Neural cell (in vitro differentiated cells): Measurements from ENCODE around the gene TAC4. TPM values are rescaled to one million over a fixed set of nuclear protein-coding genes. Genes with fewer than 3 reads are reported as not detected.

ENCODE experiments used
- H2AFZ ChIP-seq: fragments of 200-600, 300-800 bp; sonication (generic), shearing (Covaris generic); 2 replicates; pipeline ENCODE4 v1.6.0; 2014; ENCODE audit warnings: low read depth, mild to moderate bottlenecking, antibody characterized with exemption, low read length, moderate library complexity
- H3F3A ChIP-seq: fragments of 200-600 bp; shearing (Covaris generic); 2 replicates; pipeline ENCODE4 v1.6.1; 2016; ENCODE audit warnings: mild to moderate bottlenecking, moderate library complexity, mixed read lengths, antibody characterized with exemption, low read length; ENCODE audit not compliant: insufficient read depth, poor library complexity, severe bottlenecking
- H3K27ac ChIP-seq: fragments of 200-600, 300-800 bp; sonication (generic), shearing (Covaris generic); 2 replicates; pipeline ENCODE4 v1.5.1; 2014; ENCODE audit warnings: mild to moderate bottlenecking, low read length, moderate library complexity
- H3K27me3 ChIP-seq: fragments of 300-800, 200-600 bp; sonication (generic), shearing (Covaris generic); 2 replicates; pipeline ENCODE4 v1.6.0; 2014; ENCODE audit warnings: mild to moderate bottlenecking, low read depth, low read length, moderate library complexity; ENCODE audit not compliant: insufficient read depth
- H3K36me3 ChIP-seq: fragments of 300-800, 200-600 bp; sonication (generic), shearing (Covaris generic); 2 replicates; pipeline ENCODE4 v1.5.1; 2014; ENCODE audit warnings: mild to moderate bottlenecking, antibody characterized with exemption, low read length, moderate library complexity; ENCODE audit not compliant: insufficient read depth
- H3K4me2 ChIP-seq: fragments of 300-800, 200-600 bp; sonication (generic), shearing (Covaris generic); 2 replicates; pipeline ENCODE4 v1.6.0; 2014; ENCODE audit warnings: mild to moderate bottlenecking, low read length
- H3K4me3 ChIP-seq: fragments of 300-800, 200-600 bp; sonication (generic), shearing (Covaris generic); 2 replicates; pipeline ENCODE4 v1.5.1; 2014; ENCODE audit warnings: mild to moderate bottlenecking, low read length, moderate library complexity
- H3K79me2 ChIP-seq: fragments of 200-600 bp; shearing (Covaris generic); replicated peaks from 2 replicates; pipeline ENCODE4 v1.6.0; 2014; ENCODE audit warnings: mild to moderate bottlenecking, low read length, moderate library complexity; ENCODE audit not compliant: insufficient read depth
- H3K9ac ChIP-seq: fragments of 300-800, 200-600 bp; sonication (generic), shearing (Covaris generic); 2 replicates; pipeline ENCODE4 v1.6.1; 2016; ENCODE audit warnings: mild to moderate bottlenecking, low read length, mixed read lengths
- H3K9me2 ChIP-seq: fragments of 200-600 bp; shearing (Covaris generic); 2 replicates; pipeline ENCODE4 v1.6.1; 2016; ENCODE audit warnings: mild to moderate bottlenecking, low read length, mixed read lengths; ENCODE audit not compliant: insufficient read depth
- H3K9me3 ChIP-seq: fragments of 200-600, 300-800 bp; sonication (generic), shearing (Covaris generic); 2 replicates; pipeline ENCODE4 v1.6.1; 2016; ENCODE audit warnings: mild to moderate bottlenecking, mixed run types, low read length, moderate library complexity, mixed read lengths
- H4K20me1 ChIP-seq: fragments of 200-600 bp; shearing (Covaris generic); 2 replicates; pipeline ENCODE4 v1.6.1; 2016; ENCODE audit warnings: mild to moderate bottlenecking, mixed run types; ENCODE audit not compliant: insufficient read depth
- EP300 ChIP-seq: fragments of 450-650 bp; conservative IDR thresholded peaks from 2 replicates; pipeline ENCODE4 v1.6.1; 2014; ENCODE audit warnings: antibody characterized with exemption, mild to moderate bottlenecking, moderate library complexity; ENCODE audit not compliant: poor library complexity, severe bottlenecking
- EZH2 ChIP-seq: fragments of 200-600, 300-800 bp; shearing (Covaris generic), sonication (generic); IDR thresholded peaks from 2 replicates; pipeline ENCODE4 v1.6.1; 2014; ENCODE audit warnings: antibody characterized with exemption, low read length, borderline replicate concordance, mild to moderate bottlenecking; ENCODE audit not compliant: insufficient read depth, poor library complexity, severe bottlenecking
- MXI1 ChIP-seq: fragments of 450-650 bp; conservative IDR thresholded peaks from 2 replicates; pipeline ENCODE4 v1.6.1; 2014; ENCODE audit warnings: antibody characterized with exemption, mild to moderate bottlenecking; ENCODE audit not compliant: poor library complexity, severe bottlenecking
- POLR2AphosphoS5 ChIP-seq: IDR thresholded peaks from 2 replicates; pipeline ENCODE4 v1.6.1; 2012
- RAD21 ChIP-seq: fragments of 450-650 bp; conservative IDR thresholded peaks from 2 replicates; pipeline ENCODE4 v1.6.1; 2014; ENCODE audit warnings: antibody characterized with exemption, mild to moderate bottlenecking, moderate library complexity
- SMC3 ChIP-seq: fragments of 450-650 bp; conservative IDR thresholded peaks from 2 replicates; pipeline ENCODE4 v1.6.1; 2014; ENCODE audit warnings: antibody characterized with exemption, mild to moderate bottlenecking, moderate library complexity; ENCODE audit not compliant: poor library complexity
- TAF1 ChIP-seq: IDR thresholded peaks from 2 replicates; pipeline ENCODE4 v1.6.1; 2012; ENCODE audit warnings: low read depth
- polyA plus RNA-seq: library from polyadenylated mRNA; depleted of rRNA; stranded (reverse); fragments of >200 nt; gene quantifications from 2 replicates; pipeline ENCODE4 v1.2.3, GENCODE V29; 2014
- TF ChIP-seq, protein P1 (sequence below): fragments of 450-650 bp; IDR thresholded peaks from 2 replicates; pipeline ENCODE4 v1.5.1; 2014; ENCODE audit warnings: antibody characterized with exemption, mild to moderate bottlenecking, moderate library complexity; ENCODE audit not compliant: poor library complexity, severe bottlenecking
- TF ChIP-seq, protein P2 (sequence below): IDR thresholded peaks from 2 replicates; pipeline ENCODE4 v1.6.1; 2012; ENCODE audit warnings: borderline replicate concordance

TAC4 gene
- polyA plus RNA-seq, 1 donor from 2014 or later = not detected

DNA sequence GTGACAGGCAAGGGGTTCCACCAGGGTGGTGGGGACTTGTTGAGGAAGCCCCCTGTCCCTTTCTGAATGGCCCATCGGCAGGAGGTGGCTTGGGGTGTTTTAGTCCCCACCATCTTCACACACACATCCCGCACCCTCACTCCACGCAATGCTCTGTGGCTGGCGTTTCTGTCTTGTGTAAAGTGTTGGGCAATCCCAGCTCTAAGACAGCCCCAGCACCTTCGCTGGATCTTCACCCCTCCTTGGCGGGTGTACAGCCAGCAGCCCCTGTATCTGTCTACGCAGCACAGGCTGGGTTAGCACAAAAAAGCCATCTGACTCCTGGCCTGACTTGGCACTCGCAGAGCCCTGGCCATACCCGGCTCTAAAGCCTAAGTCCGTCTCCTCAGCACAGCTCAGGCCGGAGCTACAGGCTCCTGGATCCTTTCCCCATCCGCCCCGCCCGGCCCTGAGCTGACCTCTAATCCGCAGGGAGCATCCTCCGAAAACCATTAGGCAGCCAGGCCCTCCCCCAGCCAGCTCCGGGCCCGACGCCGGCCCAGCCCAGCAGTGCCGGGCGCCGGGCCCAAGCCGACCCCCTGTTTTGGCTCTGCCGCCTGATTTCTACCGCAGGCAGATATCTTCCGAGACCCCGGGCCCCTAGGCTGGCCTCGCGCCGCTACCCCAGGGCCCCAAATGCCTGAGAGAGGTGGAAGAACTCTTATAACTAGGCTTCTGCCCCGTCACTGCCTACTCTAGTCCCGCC lies 42.4 kb upstream of the TAC4 start:
- Histone ChIP-seq H4K20me1 (no peaks in the 10 kb centered on the region), H3K79me2 (no peaks in the 10 kb centered on the region), H2AFZ (no peak overlapping the region), H3K9ac (no peak overlapping the region), H3K4me2 (no peak overlapping the region), H3K27me3 (peaks cover 30% of the 10 kb centered on the region), H3K4me3 (no peak overlapping the region), H3K27ac (no peak overlapping the region), H3K36me3 (no peaks in the 10 kb centered on the region), H3F3A (no peaks in the 10 kb centered on the region), H3K9me2 (no peaks in the 10 kb centered on the region), H3K9me3 (no peaks in the 10 kb centered on the region)
- TF ChIP-seq MXI1 (no peak), RAD21 (no peak), EZH2 (no peak), TAF1 (no peak), EP300 (no peak), SMC3 (no peak), POLR2AphosphoS5 (no peak)
- TF ChIP-seq, protein P1, sequence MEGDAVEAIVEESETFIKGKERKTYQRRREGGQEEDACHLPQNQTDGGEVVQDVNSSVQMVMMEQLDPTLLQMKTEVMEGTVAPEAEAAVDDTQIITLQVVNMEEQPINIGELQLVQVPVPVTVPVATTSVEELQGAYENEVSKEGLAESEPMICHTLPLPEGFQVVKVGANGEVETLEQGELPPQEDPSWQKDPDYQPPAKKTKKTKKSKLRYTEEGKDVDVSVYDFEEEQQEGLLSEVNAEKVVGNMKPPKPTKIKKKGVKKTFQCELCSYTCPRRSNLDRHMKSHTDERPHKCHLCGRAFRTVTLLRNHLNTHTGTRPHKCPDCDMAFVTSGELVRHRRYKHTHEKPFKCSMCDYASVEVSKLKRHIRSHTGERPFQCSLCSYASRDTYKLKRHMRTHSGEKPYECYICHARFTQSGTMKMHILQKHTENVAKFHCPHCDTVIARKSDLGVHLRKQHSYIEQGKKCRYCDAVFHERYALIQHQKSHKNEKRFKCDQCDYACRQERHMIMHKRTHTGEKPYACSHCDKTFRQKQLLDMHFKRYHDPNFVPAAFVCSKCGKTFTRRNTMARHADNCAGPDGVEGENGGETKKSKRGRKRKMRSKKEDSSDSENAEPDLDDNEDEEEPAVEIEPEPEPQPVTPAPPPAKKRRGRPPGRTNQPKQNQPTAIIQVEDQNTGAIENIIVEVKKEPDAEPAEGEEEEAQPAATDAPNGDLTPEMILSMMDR = no peak
- TF ChIP-seq, protein P2, sequence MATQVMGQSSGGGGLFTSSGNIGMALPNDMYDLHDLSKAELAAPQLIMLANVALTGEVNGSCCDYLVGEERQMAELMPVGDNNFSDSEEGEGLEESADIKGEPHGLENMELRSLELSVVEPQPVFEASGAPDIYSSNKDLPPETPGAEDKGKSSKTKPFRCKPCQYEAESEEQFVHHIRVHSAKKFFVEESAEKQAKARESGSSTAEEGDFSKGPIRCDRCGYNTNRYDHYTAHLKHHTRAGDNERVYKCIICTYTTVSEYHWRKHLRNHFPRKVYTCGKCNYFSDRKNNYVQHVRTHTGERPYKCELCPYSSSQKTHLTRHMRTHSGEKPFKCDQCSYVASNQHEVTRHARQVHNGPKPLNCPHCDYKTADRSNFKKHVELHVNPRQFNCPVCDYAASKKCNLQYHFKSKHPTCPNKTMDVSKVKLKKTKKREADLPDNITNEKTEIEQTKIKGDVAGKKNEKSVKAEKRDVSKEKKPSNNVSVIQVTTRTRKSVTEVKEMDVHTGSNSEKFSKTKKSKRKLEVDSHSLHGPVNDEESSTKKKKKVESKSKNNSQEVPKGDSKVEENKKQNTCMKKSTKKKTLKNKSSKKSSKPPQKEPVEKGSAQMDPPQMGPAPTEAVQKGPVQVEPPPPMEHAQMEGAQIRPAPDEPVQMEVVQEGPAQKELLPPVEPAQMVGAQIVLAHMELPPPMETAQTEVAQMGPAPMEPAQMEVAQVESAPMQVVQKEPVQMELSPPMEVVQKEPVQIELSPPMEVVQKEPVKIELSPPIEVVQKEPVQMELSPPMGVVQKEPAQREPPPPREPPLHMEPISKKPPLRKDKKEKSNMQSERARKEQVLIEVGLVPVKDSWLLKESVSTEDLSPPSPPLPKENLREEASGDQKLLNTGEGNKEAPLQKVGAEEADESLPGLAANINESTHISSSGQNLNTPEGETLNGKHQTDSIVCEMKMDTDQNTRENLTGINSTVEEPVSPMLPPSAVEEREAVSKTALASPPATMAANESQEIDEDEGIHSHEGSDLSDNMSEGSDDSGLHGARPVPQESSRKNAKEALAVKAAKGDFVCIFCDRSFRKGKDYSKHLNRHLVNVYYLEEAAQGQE = no peak

DNA sequence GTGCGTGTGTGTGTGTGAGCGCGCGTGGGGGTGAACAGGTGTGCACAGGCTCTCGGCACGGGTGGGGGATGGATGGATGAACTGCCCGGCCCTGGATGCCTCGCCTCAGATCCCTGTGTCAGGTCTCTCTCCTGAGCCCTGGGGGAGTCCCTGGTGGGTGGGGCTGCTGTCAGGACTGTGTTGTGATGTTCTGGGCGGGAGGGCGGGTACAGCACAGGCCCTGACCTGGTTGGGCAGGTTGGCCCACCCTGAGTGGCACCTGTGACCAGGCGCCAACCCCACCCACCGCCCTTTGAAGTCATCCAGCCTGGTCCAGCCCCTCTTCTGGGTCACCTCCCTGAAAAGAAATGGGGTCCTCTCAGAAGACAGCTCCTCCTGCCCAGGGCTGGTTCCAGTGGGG lies 41.6 kb upstream of the TAC4 start:
- no peaks in the 10 kb centered on the region for H3K36me3 ChIP-seq
- peaks cover 30% of the 10 kb centered on the region for H3K27me3 ChIP-seq
- H2AFZ ChIP-seq = no peak overlapping the region

More for the DNA sequence above, 41.6 kb upstream of the TAC4 start:
- TF ChIP-seq, protein P1 = no peak
- TF ChIP-seq RAD21 (no peak), MXI1 (no peak), TAF1 (no peak), POLR2AphosphoS5 (no peak), EZH2 (no peak), EP300 (no peak), SMC3 (no peak)
- TF ChIP-seq, protein P2 = no peak
- no peaks in the 10 kb centered on the region for H3K79me2 ChIP-seq
- no peaks in the 10 kb centered on the region for H3K9me3 ChIP-seq
- no peaks in the 10 kb centered on the region for H3F3A ChIP-seq
- no peak overlapping the region for H3K9ac ChIP-seq
- no peaks in the 10 kb centered on the region for H4K20me1 ChIP-seq
- H3K4me2 ChIP-seq = no peak overlapping the region
- H3K27ac ChIP-seq = no peak overlapping the region
- H3K9me2 ChIP-seq = no peaks in the 10 kb centered on the region
- H3K4me3 ChIP-seq = no peak overlapping the region
